Epithelial cell of prostate (primary cell): Measurements from ENCODE around the gene C19orf73.
"Not testable (repeated sequence)": the region's sequence is repeated elsewhere in the genome, so short reads cannot be mapped to it uniquely, and the experiment has no call there.

Source experiments
- DNase-seq: peaks from one replicate; pipeline ENCODE4 v3.0.0-alpha.2; 2011; ENCODE audit warnings: low read depth, low spot score
- H3K27ac ChIP-seq: fragments of 450-650 bp; 2 replicates; pipeline ENCODE4 v1.5.1; 2017; ENCODE audit warnings: mild to moderate bottlenecking

C19orf73 gene

DNA sequence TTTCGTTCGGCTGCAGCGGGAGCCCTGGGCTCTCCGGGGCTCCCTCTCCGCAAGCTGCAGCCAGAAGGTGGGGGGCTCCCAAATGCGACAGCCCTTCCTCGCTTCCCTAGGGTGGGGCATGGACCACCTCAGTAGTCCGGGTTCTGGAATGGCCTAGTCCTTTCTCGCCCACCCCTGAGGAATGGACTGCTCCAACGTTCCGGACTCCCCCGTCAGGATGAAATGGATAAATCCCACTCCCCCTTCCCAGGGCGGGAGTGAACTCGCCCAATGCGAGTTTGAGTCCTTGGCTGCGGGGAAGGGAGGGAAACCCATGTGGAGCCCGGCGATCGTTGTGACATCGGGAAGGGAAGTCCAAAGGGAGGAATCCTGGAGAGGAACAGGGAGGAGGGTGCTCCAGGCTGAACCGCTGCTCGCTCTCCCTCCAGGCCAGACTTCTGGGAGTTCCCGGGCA lies 30.7 kb upstream of the C19orf73 start:
- DNase-seq = no peak
- peak overlapping the region; percentile 31 for H3K27ac ChIP-seq

DNA sequence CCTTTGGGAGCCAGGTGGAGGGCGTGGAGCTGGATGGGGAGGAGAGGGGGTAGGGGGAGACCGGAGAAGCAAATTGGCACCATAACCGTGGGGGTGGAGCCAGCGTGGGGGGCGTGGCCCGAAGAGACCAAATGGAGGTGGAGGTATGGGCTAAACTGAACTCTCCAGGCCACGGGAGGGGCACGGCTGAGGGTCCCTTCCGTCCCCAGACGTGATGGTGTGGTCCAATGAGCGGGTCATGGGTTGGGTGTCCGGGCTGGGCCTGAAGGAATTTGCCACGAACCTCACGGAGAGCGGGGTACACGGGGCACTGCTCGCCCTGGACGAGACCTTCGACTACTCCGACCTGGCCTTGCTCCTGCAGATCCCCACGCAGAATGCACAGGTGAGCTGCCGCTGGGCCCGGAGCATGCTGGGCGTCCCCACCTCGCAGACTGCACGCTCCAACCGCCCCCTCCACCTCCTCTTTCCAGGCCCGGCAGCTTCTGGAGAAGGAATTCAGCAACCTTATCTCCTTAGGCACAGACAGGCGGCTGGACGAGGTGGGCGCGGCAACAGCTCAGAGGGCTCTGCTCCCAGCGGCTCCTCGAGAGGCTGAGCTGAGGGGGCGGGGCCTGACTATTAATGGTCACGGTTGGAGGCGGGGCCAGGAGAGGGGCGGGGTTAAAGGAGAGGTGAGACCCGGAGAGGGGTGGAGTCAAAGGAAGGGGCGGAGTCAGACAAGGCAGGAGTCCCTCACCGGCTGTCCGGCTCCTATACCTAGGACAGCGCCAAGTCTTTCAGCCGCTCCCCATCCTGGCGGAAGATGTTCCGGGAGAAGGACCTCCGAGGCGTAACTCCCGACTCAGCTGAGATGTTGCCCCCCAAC lies 30.1 kb upstream of the C19orf73 start:
- no peak for DNase-seq
- peak overlapping the region; percentile 31 for H3K27ac ChIP-seq

DNA sequence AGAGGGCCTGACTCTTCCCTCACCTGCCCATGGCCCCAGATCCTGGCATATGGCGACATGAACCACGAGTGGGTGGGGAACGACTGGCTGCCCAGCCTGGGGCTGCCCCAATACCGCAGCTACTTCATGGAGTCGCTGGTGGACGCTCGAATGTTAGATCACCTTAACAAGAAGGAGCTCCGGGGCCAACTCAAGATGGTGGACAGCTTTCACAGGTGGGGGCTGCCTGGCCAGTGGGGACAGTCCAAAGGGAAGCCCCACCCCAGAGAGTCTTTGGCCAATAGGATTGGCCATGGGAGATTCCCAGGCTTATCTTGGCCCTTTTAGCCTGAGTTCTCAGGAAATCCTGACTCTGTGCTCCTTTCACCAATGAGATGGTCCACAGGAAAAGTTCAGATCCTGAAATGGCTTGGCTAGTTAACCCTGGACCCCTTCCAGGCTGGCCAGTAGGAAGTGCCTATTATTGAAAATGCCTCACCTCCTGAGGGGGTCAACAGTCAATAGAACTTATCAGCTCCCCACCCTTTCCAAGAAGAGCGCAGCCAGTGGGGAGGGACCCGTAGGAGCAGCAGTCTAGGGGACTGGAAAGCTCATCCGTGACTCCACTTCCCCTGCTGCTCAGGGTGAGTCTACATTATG lies 29.2 kb upstream of the C19orf73 start:
- DNase-seq = no peak
- no peak overlapping the region for H3K27ac ChIP-seq

DNA sequence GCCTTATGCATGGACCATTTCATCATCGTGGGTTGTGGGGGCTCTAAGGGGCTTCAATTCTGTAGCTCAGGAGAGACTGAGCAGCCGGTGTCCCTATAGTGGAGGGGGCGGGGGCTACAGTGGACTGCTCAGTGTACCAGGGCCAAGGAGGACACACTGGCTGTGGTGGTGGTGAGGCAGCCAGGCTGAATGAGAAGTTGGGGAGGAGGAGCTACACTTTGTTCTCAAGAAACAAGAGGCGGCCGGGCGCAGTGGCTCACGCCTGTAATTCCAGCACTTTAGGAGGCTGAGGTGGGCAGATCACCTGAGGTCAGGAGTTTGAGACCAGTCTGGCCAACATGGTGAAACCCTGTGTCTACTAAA lies 27.4 kb upstream of the C19orf73 start:
- not testable (repeated sequence) for H3K27ac ChIP-seq, DNase-seq

DNA sequence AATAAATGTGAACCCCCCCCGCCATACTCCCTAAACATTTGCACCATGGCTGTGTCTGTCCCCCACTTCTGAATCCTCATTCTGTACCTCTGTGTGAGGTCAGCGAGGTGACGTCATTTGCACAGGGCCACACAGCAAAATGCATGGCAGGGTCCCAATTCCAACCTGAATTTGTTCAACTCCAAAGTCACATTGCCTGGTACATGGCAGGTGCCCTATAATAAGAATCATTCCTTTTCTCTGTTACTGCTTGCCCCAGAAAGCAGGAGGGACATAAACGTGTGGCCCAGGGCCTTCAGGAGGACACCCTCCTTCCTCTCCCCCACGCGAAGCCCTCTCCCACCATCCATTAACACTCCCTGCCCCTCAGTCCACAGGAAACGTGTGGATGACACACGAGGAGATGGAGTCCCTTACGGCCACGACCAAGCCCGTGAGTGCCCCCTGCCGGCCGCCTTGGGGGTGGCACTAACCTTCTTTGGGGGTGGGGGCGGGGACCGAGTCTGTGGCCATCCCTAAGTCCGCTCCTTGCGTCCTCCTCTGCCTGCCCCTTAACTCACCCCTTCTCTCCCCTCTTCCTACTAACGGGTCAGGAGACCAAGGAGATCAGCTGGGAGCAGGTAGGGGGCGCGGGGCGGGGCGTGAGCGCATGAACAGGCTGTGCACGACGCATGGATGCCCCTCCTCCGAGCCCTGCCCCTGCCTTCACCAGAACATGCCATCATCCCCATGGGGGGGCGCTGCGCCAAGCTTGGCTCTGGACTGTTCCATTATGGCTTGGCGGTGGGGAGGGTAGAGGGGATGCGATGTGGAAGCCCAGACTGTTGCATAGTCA lies 26.8 kb upstream of the C19orf73 start:
- no peak overlapping the region for H3K27ac ChIP-seq
- DNase-seq = no peak

DNA sequence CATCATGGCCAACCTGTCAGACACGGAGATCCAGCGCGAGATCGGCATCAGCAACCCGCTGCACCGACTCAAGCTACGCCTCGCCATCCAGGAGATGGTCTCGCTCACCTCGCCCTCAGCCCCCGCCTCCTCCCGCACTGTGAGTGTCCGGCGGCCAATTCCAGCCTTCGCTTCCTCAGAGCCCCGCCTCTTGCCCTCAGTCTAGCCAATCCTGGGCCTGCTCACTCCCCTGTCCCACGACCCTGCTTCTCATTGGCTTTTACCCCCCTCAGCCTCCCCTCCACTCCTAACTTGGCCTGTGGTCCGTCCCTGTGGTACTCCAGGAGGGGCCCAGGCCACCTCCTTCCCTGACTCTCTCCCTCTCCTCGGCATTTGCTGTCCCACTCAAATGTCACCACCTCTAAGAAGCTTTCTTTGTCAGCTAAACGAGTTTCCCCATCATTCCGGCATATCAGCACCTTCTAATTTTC lies 24.0 kb upstream of the C19orf73 start:
- DNase-seq = no peak
- H3K27ac ChIP-seq = no peak overlapping the region

DNA sequence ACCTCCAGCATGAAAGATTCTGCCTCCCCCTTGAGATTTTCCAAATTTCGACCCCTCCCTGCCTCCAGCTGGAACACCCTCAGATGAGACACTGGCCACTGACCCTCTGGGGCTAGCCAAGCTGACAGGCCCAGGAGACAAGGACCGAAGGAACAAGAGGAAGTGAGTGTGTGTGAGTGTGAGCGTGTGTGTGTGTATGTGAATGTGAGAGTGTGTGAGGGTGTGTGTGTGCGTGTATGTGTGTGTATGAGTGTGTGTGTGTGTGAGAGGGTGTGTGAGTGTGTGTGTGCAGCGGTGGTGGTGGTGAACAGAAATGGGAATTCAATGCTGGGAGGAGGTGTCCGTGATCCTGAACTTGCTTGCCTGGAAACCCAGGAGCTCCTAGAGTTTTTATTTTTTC lies 22.4 kb upstream of the C19orf73 start:
- no peak overlapping the region for H3K27ac ChIP-seq
- DNase-seq = no peak

DNA sequence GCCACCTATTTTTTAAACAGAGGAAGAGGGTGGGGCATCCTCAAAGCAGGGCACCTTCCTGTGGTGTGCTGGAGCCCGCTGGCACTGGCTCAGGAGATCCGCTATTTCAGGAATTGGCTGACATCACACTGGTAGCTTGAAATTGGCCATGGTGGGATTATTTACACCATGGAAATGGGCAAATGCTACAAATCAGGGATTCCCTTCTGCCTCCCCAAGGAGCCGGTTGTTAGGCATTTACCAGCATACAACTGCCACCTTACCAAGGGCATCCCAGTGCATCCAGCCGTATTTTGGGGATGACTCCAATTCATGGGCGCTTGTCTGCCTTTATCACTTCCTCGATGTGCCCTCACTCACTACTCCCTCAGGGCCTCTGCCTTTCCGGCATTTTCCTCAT lies 22.0 kb upstream of the C19orf73 start:
- DNase-seq = no peak
- H3K27ac ChIP-seq = no peak overlapping the region

DNA sequence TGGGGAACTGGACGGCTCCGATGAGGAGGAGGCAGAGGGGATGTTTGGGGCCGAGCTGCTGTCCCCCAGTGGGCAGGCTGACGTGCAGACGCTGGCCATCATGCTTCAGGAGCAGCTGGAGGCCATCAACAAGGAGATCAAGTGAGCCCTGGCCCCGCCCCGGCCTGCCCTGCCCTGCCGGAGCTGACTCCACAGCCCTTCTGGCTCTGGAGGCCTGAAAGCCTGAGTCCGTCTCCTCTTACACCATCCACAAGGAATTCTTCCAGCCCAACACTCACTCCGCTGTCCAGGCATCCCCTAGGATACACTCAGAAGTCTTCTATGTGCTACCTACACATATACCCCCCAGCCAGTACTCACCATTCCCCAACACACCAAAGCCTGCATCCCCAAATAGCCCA lies 17.8 kb upstream of the C19orf73 start:
- H3K27ac ChIP-seq = no peak overlapping the region
- no peak for DNase-seq

DNA sequence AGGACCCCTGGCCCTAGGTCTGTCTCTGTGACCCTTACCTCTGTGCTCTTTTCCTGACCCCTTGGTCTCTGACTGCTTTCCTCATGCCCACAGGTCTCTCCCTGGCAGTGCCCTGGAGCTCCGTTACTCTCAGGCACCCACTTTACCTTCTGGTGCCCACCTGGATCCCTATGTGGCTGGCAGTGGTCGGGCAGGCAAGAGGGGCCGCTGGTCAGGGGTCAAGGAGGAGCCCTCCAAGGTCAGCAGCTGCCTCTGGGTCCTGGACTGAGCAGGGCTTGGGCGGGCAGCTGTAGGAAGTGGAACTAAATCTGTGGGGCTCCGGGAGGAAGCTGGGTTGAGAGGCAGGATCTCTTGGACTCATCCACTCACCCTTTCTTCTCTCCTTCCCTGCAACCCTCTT lies 16.7 kb upstream of the C19orf73 start:
- H3K27ac ChIP-seq = no peak overlapping the region
- DNase-seq = no peak

DNA sequence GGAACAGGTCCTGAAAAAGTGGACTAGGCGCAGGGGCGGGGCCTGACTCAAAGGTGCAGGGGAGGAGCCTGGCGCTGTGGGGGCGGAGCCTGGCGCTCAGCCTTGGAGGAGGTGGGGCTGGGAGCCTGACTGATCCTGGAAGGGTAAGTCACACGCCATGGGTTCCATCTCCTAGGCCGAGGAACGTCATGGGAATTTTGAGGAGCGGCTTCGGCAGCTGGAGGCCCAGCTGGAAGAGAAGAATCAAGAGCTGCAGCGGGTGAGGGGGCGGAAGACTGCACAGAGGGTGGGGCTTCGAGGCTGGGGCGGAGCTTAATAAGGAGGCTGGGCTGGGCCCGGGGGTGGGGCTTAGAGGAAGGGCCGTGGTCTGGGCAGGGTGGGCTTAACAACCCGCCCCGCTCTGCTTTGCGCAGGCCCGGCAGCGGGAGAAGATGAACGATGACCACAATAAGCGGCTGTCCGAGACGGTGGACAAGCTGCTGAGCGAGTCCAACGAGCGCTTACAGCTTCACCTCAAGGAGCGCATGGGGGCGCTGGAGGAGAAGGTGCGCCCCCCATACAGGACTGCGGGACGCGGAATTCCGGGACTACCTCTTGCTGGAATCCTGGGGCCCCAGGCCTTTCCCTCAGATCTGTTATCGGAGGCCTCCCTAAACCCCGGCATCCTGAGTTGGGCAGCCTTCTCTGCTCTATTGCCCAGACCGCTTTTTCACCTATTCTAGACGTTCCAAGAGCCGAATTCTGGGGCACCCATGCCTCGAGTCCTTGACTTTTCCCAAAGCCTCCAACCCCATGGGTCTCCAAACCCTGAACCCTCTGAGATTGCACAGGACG lies 14.9 kb upstream of the C19orf73 start:
- H3K27ac ChIP-seq = no peak overlapping the region
- no peak for DNase-seq

DNA sequence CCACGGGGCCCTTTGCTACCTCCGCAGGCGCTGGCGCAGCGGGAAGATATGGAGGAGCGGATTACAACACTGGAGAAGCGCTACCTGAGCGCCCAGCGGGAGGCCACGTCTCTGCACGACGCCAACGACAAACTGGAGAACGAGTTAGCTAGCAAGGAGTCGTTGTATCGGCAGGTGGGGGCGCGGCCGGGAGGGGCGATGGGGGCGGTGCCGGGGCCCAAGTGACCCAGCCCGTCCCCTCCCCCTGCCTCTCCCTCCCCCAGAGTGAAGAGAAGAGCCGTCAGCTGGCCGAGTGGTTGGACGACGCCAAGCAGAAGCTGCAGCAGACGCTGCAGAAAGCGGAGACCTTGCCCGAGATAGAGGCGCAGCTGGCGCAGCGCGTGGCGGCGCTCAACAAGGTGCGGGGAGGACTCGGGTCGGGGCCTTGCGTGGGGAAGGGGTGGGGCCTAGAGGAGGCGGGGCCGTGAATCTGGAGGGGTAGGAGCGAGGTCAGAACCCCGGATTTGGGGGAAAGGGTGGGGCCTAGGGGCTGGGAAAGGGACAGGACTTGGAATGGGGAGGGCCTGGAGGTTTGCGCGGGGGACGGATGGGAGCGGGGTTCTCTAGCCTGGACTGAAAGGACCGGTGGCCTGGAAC lies 14.1 kb upstream of the C19orf73 start:
- no peak for DNase-seq

DNA sequence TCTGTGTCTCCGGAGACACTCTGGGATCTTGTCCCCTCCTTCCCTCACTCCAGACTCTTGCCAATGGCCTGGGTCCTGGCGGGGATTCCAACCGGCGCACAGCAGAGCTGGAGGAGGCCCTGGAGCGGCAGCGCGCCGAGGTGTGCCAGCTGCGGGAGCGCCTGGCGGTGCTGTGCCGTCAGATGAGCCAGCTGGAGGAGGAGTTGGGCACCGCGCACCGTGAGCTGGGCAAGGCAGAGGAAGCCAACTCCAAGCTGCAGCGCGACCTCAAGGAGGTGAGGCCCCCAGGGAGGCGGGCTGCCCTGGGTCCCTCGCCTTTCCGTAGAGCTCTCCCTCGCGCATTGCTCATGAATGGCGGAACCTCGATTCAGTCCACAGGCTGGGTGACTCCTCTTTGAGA lies 11.4 kb upstream of the C19orf73 start:
- H3K27ac ChIP-seq = no peak overlapping the region
- DNase-seq = no peak

More for the DNA sequence above, 14.1 kb upstream of the C19orf73 start:
- H3K27ac ChIP-seq = no peak overlapping the region

DNA sequence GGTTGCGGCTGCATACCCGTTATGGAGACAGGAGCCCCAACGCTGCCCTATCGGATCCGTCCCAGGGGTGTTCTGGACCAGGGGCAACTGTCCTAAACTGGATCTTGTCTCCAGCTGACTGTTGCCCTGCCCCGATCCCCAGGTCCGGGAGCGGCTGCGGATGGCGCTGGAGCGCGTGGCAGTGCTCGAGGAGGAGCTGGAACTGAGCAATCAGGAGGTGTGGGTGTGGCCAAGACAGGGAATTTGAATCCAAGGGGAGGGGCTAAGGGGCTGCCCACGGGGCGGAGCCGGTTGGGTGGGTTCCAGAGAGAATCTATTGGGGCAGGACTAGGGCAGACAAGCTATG lies 10.3 kb upstream of the C19orf73 start:
- no peak for DNase-seq
- H3K27ac ChIP-seq = no peak overlapping the region

DNA sequence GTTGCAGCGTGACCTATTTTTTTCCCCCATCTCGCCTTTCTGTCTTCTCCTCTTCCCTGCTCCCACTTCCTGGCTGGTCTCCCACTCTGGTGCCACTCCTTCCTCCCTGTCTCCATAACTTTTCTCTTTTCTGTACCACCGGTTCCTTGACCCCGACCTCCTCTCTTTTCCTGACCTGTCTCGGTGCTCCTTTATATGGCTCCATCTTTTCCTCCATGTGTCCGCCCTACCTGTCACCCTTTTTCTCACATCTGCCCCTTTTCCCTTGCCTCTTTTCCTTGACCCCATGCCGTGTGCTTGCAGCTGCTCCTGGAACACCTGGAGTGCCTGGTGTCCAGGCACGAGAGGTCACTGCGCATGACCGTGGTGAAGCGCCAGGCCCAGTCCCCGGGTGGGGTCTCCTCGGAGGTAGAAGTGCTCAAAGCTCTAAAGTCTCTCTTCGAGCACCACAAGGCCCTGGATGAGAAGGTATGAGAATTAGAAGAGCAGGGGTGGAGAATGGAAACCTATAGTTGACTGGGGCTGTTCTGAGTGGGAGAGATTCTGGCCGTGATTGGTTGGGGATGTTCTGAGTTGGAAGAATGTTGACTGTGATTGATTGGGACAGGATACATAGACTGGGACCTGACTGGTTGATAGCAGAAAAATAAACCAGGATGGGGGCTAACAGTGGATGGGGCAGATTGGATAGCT lies 9.7 kb upstream of the C19orf73 start:
- H3K27ac ChIP-seq = no peak overlapping the region
- no peak for DNase-seq

DNA sequence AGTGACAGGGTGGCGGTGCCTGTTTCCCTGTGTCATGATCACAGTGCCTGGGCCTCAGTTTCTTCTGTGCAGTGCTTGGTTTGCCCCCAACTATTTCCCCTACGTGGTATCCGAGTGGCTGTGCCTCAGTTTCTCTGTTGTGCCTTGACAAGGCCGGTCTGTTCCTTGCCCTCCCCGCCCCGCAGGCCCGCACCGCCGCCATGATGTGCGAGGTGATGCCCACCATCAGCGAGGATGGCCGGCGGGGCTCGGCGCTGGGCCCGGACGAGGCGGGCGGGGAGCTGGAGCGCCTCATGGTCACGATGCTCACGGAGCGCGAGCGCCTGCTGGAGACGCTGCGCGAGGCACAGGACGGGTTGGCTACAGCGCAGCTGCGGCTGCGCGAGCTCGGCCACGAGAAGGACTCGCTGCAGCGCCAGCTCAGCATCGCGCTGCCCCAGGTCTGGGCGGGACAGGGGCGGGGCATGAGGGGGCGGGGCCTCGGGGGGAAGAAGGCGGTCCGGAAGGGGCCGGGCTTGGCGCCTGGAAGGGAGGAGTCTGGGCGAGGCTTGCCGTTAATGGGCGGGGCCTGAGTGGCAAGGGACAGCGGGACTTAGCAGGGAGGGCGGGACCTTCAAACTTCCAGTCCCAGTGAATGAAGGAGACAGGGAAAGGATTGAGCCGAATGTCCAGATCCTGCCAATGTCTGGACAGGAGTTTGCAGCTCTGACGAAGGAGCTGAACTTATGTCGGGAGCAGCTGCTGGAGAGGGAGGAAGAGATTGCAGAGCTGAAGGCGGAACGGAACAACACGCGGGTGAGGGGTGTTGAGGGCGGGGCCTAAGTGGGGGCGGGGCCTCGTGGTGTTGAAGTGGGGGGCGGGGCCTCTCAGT lies 9.0 kb upstream of the C19orf73 start:
- peak; percentile 80 for DNase-seq
- no peak overlapping the region for H3K27ac ChIP-seq

DNA sequence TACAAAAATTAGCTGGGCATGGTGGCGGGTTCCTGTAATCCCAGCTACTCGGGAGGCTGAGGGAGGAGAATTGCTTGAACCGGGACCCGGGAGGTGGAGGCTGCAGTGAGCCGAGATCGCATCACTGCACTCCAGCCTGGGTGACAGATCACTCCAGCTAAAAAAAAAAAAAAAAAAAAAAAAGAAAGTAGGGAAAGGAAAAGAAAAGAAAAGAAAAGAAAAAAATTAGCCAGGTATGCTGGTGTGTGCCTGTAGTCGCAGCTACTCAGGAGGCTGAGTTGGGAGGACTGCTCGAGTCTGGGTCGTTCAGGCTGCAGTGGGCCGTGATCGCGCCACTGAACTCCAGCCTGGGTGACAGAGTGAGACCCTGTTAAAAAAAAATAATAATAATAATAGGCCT lies 8.3 kb upstream of the C19orf73 start:
- not testable (repeated sequence) for DNase-seq

DNA sequence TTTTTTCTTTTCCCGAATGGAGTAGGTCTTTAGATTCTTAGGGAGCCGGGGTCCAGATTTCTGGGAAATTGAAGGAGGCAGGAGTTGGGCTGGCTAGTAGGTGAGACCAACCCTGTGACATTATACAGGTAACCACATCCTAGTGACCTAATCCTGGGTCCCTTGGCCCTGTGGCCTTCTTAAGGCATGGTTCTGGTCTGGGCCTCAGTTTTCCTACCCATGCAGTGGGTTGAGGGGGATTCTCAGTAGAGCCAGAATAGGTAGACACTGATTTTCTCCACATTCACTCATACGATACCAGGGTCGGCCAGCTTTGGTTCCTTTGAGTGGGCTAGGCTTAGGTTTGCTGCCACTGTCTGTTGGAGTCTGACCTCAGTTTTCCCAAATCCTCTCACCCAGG lies 7.6 kb upstream of the C19orf73 start:
- H3K27ac ChIP-seq = no peak overlapping the region
- no peak for DNase-seq

More for the DNA sequence above, 8.3 kb upstream of the C19orf73 start:
- not testable (repeated sequence) for H3K27ac ChIP-seq
